ENCODE data around the gene HMGCLL1. TPM values are rescaled to one million over a fixed set of nuclear protein-coding genes. Genes with fewer than 3 reads are reported as not detected.
A peak's percentile ranks its signal among the peaks of the same experiment; 100 is the strongest.

HMGCLL1 gene
- total RNA-seq, 1 experiment from 2014 or later: 0.11 TPM

GRCh38 chr6:55469951-55470366, 109.0 kb downstream of the HMGCLL1 start:
- CTCF ChIA-PET: no interaction called here
- ATAC-seq: no peak
- POLR2A ChIA-PET: no interaction called here

GRCh38 chr6:55456016-55456415, 123.0 kb downstream of the HMGCLL1 start:
- TF ChIP-seq RORB (CRISPR knock-in tag; IDR thresholded peaks at IDR 0.05): no peak
- TF ChIP-seq MXD4 (CRISPR knock-in tag; IDR thresholded peaks at IDR 0.05; ENCODE audit: borderline replicate concordance): no peak
- no peak for TF ChIP-seq FOXK1 (CRISPR knock-in tag; IDR thresholded peaks at IDR 0.05)
- TF ChIP-seq CREM (CRISPR knock-in tag; IDR thresholded peaks at IDR 0.05): no peak
- no peak for TF ChIP-seq KAT7 (CRISPR knock-in tag; IDR thresholded peaks at IDR 0.05; ENCODE audit: borderline replicate concordance)
- DNase-seq (ENCODE audit: low spot score) (no peak), ATAC-seq (no peak)
- ChIA-PET POLR2A (no interaction called here), CTCF (no interaction called here)
- Mint-ChIP-seq H3K4me3 (no peak overlapping the region), H3K36me3 (no peaks in the 10 kb centered on the region), H3K27ac (no peak overlapping the region), H3K9me3 (no peaks in the 10 kb centered on the region), H3K27me3 (ENCODE audit: low read depth) (no peaks in the 10 kb centered on the region), H3K4me1 (no peaks in the 10 kb centered on the region)

More at GRCh38 chr6:55469951-55470366, 109.0 kb downstream of the HMGCLL1 start:
- Mint-ChIP-seq H3K4me1 (peaks cover 6% of the 10 kb centered on the region), H3K36me3 (peaks cover 9% of the 10 kb centered on the region), H3K27ac (no peak overlapping the region), H3K4me3 (no peak overlapping the region), H3K9me3 (peaks cover 11% of the 10 kb centered on the region), H3K27me3 (ENCODE audit: low read depth) (no peaks in the 10 kb centered on the region)
- TF ChIP-seq MLX (CRISPR knock-in tag; IDR thresholded peaks at IDR 0.05) (no peak), RELA (CRISPR knock-in tag; IDR thresholded peaks at IDR 0.05; ENCODE audit: borderline replicate concordance) (no peak), MXD4 (CRISPR knock-in tag; IDR thresholded peaks at IDR 0.05; ENCODE audit: borderline replicate concordance) (no peak), CREB1 (CRISPR knock-in tag; IDR thresholded peaks at IDR 0.05) (no peak), JUN (CRISPR knock-in tag; IDR thresholded peaks at IDR 0.05) (no peak), GABPB1 (CRISPR knock-in tag; IDR thresholded peaks at IDR 0.05) (no peak), RORB (CRISPR knock-in tag; IDR thresholded peaks at IDR 0.05) (no peak), CDX4 (CRISPR knock-in tag; IDR thresholded peaks at IDR 0.05; ENCODE audit: borderline replicate concordance) (no peak), FOXK1 (CRISPR knock-in tag; IDR thresholded peaks at IDR 0.05) (no peak)
- DNase-seq (ENCODE audit: low spot score): no peak

GRCh38 chr6:55450005-55450404, 129.0 kb downstream of the HMGCLL1 start:
- H3K4me1 Mint-ChIP-seq: no peaks in the 10 kb centered on the region
- H3K36me3 Mint-ChIP-seq: no peaks in the 10 kb centered on the region
- POLR2A ChIA-PET: no interaction called here
- ATAC-seq: no peak
- H3K27me3 Mint-ChIP-seq (ENCODE audit: low read depth): no peaks in the 10 kb centered on the region
- H3K27ac Mint-ChIP-seq: no peak overlapping the region
- H3K4me3 Mint-ChIP-seq: no peak overlapping the region
- TF ChIP-seq TEAD1 (CRISPR knock-in tag; IDR thresholded peaks at IDR 0.05): no peak
- no peak for TF ChIP-seq OVOL2 (CRISPR knock-in tag; IDR thresholded peaks at IDR 0.05; ENCODE audit: borderline replicate concordance)
- no peak for DNase-seq (ENCODE audit: low spot score)
- no peaks in the 10 kb centered on the region for H3K9me3 Mint-ChIP-seq
- CTCF ChIA-PET: interaction anchor here (2.1 kb wide), 1 partner anchor 174 kb away, joined by 7 read pairs; no protein-coding TSS in a partner anchor

- H3K4me1 Mint-ChIP-seq: no peaks in the 10 kb centered on the region
- H3K36me3 Mint-ChIP-seq: no peaks in the 10 kb centered on the region
- TF ChIP-seq NFATC4 (CRISPR knock-in tag; IDR thresholded peaks at IDR 0.05) (no peak), ZNF423 (CRISPR knock-in tag; IDR thresholded peaks at IDR 0.05) (no peak), ZNF232 (CRISPR knock-in tag; IDR thresholded peaks at IDR 0.05) (no peak), RELA (CRISPR knock-in tag; IDR thresholded peaks at IDR 0.05; ENCODE audit: borderline replicate concordance) (no peak), ZNF512 (CRISPR knock-in tag; IDR thresholded peaks at IDR 0.05; ENCODE audit: borderline replicate concordance) (no peak), MLX (CRISPR knock-in tag; IDR thresholded peaks at IDR 0.05) (no peak)
- CTCF ChIA-PET: interaction anchor here (1.0 to 2.1 kb wide), 2 partner anchors 173 to 492 kb away, joined by 3 to 7 read pairs; no protein-coding TSS in a partner anchor
- DNase-seq (ENCODE audit: low spot score): peak; percentile 12
- H3K27me3 Mint-ChIP-seq (ENCODE audit: low read depth): no peaks in the 10 kb centered on the region
- no peaks in the 10 kb centered on the region for H3K9me3 Mint-ChIP-seq
- peak; percentile 85 for ATAC-seq
- H3K4me3 Mint-ChIP-seq: no peak overlapping the region
- POLR2A ChIA-PET: no interaction called here
- no peak overlapping the region for H3K27ac Mint-ChIP-seq
These were observed 129.8 kb downstream of the HMGCLL1 start for GRCh38 chr6:55449225-55449624.

All from WTC11 (cell line).